ENCODE results near the gene CLDN11.

DNA sequence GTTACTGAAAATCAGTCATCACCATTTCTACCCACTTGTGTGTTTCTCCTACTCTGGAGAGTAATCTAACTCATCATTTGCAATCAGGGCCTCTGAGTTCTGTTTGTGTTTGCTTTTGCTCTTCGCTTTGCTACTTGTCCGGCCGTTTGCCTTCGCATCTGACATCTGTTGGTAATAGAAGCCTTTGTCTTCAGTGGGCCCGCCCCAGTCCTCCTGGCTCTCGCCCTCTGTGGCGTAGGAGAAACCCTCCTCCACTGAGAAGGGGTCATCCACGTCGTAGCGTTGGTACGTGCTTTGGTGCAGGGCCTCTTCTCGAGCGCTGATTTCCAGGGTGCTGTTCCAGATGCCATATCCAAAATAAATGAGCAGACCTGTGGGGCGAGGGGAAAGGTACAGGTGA, 48.3 kb downstream of the CLDN11 start:
- TF ChIP-seq, protein P1, sequence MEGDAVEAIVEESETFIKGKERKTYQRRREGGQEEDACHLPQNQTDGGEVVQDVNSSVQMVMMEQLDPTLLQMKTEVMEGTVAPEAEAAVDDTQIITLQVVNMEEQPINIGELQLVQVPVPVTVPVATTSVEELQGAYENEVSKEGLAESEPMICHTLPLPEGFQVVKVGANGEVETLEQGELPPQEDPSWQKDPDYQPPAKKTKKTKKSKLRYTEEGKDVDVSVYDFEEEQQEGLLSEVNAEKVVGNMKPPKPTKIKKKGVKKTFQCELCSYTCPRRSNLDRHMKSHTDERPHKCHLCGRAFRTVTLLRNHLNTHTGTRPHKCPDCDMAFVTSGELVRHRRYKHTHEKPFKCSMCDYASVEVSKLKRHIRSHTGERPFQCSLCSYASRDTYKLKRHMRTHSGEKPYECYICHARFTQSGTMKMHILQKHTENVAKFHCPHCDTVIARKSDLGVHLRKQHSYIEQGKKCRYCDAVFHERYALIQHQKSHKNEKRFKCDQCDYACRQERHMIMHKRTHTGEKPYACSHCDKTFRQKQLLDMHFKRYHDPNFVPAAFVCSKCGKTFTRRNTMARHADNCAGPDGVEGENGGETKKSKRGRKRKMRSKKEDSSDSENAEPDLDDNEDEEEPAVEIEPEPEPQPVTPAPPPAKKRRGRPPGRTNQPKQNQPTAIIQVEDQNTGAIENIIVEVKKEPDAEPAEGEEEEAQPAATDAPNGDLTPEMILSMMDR (IDR thresholded peaks at IDR 0.05): no peak
- TF ChIP-seq EZH2 (IDR thresholded peaks at IDR 0.05): no peak
